KMS-11 (cell line): ENCODE measurements around the gene ERC2.
"Not testable (repeated sequence)": the region's sequence is repeated elsewhere in the genome, so short reads cannot be mapped to it uniquely, and the experiment has no call there.

Source experiments
- H2AFZ ChIP-seq: fragments of 200-600 bp; sonication (generic); 2 replicates; pipeline ENCODE4 v1.6.1; 2016; ENCODE audit warnings: antibody characterized with exemption, mixed run types, low read depth
- H3K27ac ChIP-seq: fragments of 200-600 bp; sonication (generic); 2 replicates; pipeline ENCODE4 v1.6.1; 2016; ENCODE audit warnings: mild to moderate bottlenecking, mixed run types
- H3K27me3 ChIP-seq: fragments of 200-600 bp; sonication (generic); 2 replicates; pipeline ENCODE4 v1.6.1; 2017; ENCODE audit warnings: mild to moderate bottlenecking, low read depth, mixed run types, moderate library complexity; ENCODE audit not compliant: insufficient read depth
- H3K36me3 ChIP-seq: fragments of 200-600 bp; sonication (generic); 2 replicates; pipeline ENCODE4 v1.6.1; 2017; ENCODE audit warnings: mild to moderate bottlenecking, mixed run types; ENCODE audit not compliant: insufficient read depth
- H3K4me1 ChIP-seq: fragments of 200-600 bp; sonication (generic); 2 replicates; pipeline ENCODE4 v1.6.1; 2016; ENCODE audit warnings: mild to moderate bottlenecking, low read depth, mixed run types; ENCODE audit not compliant: poor library complexity, severe bottlenecking
- H3K4me2 ChIP-seq: fragments of 200-600 bp; sonication (generic); 2 replicates; pipeline ENCODE4 v1.7.0; 2016; ENCODE audit warnings: mild to moderate bottlenecking, mixed run types
- H3K4me3 ChIP-seq: fragments of 200-600 bp; sonication (generic); IDR thresholded peaks from 2 replicates; pipeline ENCODE4 v1.6.1; 2017; ENCODE audit warnings: low read depth, low read length, mixed read lengths; ENCODE audit not compliant: insufficient read depth
- H3K79me2 ChIP-seq: fragments of 200-600 bp; sonication (generic); 2 replicates; pipeline ENCODE4 v1.6.1; 2016; ENCODE audit warnings: low read depth, mixed run types; ENCODE audit not compliant: insufficient read depth
- H3K9ac ChIP-seq: fragments of 200-600 bp; sonication (generic); 2 replicates; pipeline ENCODE4 v1.6.1; 2016; ENCODE audit warnings: mild to moderate bottlenecking, mixed run types
- H4K20me1 ChIP-seq: fragments of 200-600 bp; sonication (generic); 2 replicates; pipeline ENCODE4 v1.6.1; 2016; ENCODE audit warnings: mild to moderate bottlenecking, mixed run types; ENCODE audit not compliant: insufficient read depth
- CTCF ChIP-seq: fragments of 200-600 bp; sonication (generic); conservative IDR thresholded peaks from 2 replicates; pipeline ENCODE4 v1.6.1; 2017; ENCODE audit warnings: low read depth, mild to moderate bottlenecking, antibody characterized with exemption, low read length, moderate library complexity, mixed read lengths

The ERC2 gene

GRCh38 chr3:56468184-56469106 is at the start of gene ERC2:
ERC2 (minus strand) TSS chr3:56468467.
- no peaks in the 10 kb centered on the region for H3K79me2 ChIP-seq
- H2AFZ ChIP-seq = peak within 1 kb of the TSS; percentile 64
- no peak for TF ChIP-seq CTCF
- H3K4me1 ChIP-seq = no peaks in the 10 kb centered on the region
- H3K27me3 ChIP-seq = no peaks in the 10 kb centered on the region
- H3K27ac ChIP-seq = no peak within 1 kb of the TSS
- H3K4me2 ChIP-seq = peak within 1 kb of the TSS; percentile 60
- no peaks in the 10 kb centered on the region for H3K36me3 ChIP-seq
- H3K9ac ChIP-seq = no peak within 1 kb of the TSS
- no peaks in the 10 kb centered on the region for H4K20me1 ChIP-seq
- no peak within 1 kb of the TSS for H3K4me3 ChIP-seq

GRCh38 chr3:56502738-56503137 is 34.5 kb upstream of the ERC2 start:
- no peak overlapping the region for H3K27ac ChIP-seq
- H3K4me1 ChIP-seq = no peaks in the 10 kb centered on the region
- H3K9ac ChIP-seq = no peak overlapping the region
- H2AFZ ChIP-seq = no peak overlapping the region
- TF ChIP-seq CTCF = no peak
- H4K20me1 ChIP-seq = no peaks in the 10 kb centered on the region
- no peaks in the 10 kb centered on the region for H3K36me3 ChIP-seq
- H3K4me3 ChIP-seq = no peak overlapping the region
- no peaks in the 10 kb centered on the region for H3K79me2 ChIP-seq
- H3K4me2 ChIP-seq = no peak overlapping the region
- no peaks in the 10 kb centered on the region for H3K27me3 ChIP-seq

GRCh38 chr3:56496376-56496775 is 28.1 kb upstream of the ERC2 start:
- not testable (repeated sequence) for H2AFZ ChIP-seq, H3K9ac ChIP-seq, H3K79me2 ChIP-seq, H3K4me1 ChIP-seq, H3K27me3 ChIP-seq, H4K20me1 ChIP-seq, H3K4me2 ChIP-seq, H3K4me3 ChIP-seq, H3K27ac ChIP-seq, H3K36me3 ChIP-seq

- Histone ChIP-seq H3K4me1 (no peaks in the 10 kb centered on the region), H3K4me2 (no peak overlapping the region), H3K27me3 (no peaks in the 10 kb centered on the region), H3K9ac (no peak overlapping the region), H4K20me1 (no peaks in the 10 kb centered on the region), H3K4me3 (no peak overlapping the region), H3K27ac (no peak overlapping the region), H3K36me3 (no peaks in the 10 kb centered on the region), H2AFZ (no peak overlapping the region), H3K79me2 (no peaks in the 10 kb centered on the region)
- peak; percentile 86 for TF ChIP-seq CTCF
These were observed 26.5 kb upstream of the ERC2 start for GRCh38 chr3:56494679-56495322.

- Histone ChIP-seq H3K36me3 (no peaks in the 10 kb centered on the region), H3K9ac (no peak overlapping the region), H3K79me2 (no peaks in the 10 kb centered on the region), H3K4me2 (no peak overlapping the region), H3K27ac (no peak overlapping the region), H4K20me1 (no peaks in the 10 kb centered on the region), H2AFZ (no peak overlapping the region), H3K4me1 (no peaks in the 10 kb centered on the region), H3K4me3 (no peak overlapping the region), H3K27me3 (no peaks in the 10 kb centered on the region)
- TF ChIP-seq CTCF = no peak
These were observed 23.3 kb upstream of the ERC2 start for GRCh38 chr3:56491566-56491965.
